ENCODE results near the gene SLC6A3.

DNA sequence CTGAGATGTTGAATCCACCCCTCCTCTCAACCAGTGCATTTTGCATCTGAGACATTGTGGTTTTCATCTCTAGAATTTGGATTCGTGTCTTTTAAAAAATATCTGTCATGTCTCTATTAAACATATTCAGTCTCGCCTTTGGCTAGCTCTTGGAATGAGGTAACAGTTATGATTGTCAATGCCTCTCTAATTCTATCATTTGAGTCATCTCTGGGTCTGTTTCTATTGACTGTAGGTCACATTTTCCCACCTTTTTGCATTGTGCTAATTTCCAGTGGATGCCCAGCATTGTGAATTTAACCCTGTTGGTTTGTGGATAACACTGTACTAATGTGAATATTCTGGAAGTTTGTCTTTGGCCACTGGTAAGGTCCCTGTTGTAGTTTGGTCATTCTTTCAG is 8.4 kb upstream of the SLC6A3 start:
- TF ChIP-seq, protein P1, sequence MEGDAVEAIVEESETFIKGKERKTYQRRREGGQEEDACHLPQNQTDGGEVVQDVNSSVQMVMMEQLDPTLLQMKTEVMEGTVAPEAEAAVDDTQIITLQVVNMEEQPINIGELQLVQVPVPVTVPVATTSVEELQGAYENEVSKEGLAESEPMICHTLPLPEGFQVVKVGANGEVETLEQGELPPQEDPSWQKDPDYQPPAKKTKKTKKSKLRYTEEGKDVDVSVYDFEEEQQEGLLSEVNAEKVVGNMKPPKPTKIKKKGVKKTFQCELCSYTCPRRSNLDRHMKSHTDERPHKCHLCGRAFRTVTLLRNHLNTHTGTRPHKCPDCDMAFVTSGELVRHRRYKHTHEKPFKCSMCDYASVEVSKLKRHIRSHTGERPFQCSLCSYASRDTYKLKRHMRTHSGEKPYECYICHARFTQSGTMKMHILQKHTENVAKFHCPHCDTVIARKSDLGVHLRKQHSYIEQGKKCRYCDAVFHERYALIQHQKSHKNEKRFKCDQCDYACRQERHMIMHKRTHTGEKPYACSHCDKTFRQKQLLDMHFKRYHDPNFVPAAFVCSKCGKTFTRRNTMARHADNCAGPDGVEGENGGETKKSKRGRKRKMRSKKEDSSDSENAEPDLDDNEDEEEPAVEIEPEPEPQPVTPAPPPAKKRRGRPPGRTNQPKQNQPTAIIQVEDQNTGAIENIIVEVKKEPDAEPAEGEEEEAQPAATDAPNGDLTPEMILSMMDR (conservative IDR thresholded peaks at IDR 0.05 in 1 of 2, IDR thresholded peaks at IDR 0.05 in 1 of 2; ENCODE audit: low read depth in 1 of 2, low read length in 2 of 2) = no peak
- TF ChIP-seq EZH2 (IDR thresholded peaks at IDR 0.05; ENCODE audit: low read length, missing control alignments) = no peak

Data from fibroblast of lung (primary cell).